ENCODE data around the gene IL21.

DNA sequence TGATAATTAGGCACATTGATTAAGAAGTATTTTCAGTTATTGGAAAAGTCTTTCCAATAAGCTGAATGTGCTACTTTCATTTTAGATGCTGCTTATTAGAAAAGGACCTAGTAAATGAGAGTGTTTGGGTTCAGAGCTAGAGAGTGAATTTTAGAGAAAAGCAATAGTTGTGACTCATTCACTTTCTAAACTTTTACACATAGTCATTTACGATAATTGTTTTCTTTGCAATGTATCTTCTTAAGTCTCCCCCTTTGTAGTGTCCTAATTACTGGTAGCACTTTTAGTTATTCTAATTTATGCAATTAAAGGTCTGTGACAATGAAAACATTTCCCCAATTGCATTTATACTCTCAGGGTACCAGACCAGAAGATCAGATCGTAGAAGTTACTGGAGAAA lies 1.3 kb downstream of the IL21 start:
- no peak for TF ChIP-seq EZH2 (IDR thresholded peaks at IDR 0.05; ENCODE audit: low read length, missing control alignments)
- TF ChIP-seq, protein P1, sequence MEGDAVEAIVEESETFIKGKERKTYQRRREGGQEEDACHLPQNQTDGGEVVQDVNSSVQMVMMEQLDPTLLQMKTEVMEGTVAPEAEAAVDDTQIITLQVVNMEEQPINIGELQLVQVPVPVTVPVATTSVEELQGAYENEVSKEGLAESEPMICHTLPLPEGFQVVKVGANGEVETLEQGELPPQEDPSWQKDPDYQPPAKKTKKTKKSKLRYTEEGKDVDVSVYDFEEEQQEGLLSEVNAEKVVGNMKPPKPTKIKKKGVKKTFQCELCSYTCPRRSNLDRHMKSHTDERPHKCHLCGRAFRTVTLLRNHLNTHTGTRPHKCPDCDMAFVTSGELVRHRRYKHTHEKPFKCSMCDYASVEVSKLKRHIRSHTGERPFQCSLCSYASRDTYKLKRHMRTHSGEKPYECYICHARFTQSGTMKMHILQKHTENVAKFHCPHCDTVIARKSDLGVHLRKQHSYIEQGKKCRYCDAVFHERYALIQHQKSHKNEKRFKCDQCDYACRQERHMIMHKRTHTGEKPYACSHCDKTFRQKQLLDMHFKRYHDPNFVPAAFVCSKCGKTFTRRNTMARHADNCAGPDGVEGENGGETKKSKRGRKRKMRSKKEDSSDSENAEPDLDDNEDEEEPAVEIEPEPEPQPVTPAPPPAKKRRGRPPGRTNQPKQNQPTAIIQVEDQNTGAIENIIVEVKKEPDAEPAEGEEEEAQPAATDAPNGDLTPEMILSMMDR (conservative IDR thresholded peaks at IDR 0.05 in 1 of 2, IDR thresholded peaks at IDR 0.05 in 1 of 2; ENCODE audit: low read depth in 1 of 2, low read length in 2 of 2), result no peak

Data from fibroblast of lung (primary cell).